ENCODE measurements around the gene INTU.

DNA sequence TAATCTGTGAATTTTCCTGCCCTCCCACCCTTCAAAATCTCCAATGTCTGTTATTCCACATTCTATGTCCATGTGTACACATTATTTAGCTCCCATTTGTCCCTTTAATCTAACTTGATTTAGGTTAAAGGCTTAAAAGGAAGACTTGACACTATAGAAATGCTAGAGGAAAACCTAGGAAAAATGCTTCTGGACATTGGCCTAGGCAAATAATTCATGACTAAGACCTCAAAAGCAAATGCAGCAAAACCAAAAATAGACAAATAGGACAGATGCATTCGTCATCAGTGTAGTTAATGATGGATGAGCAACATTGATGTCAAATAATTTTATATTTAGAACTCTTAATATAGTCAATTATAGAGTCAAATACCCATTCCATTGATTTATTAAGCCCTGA lies 36.9 kb downstream of the INTU start:
- TF ChIP-seq, protein P1, sequence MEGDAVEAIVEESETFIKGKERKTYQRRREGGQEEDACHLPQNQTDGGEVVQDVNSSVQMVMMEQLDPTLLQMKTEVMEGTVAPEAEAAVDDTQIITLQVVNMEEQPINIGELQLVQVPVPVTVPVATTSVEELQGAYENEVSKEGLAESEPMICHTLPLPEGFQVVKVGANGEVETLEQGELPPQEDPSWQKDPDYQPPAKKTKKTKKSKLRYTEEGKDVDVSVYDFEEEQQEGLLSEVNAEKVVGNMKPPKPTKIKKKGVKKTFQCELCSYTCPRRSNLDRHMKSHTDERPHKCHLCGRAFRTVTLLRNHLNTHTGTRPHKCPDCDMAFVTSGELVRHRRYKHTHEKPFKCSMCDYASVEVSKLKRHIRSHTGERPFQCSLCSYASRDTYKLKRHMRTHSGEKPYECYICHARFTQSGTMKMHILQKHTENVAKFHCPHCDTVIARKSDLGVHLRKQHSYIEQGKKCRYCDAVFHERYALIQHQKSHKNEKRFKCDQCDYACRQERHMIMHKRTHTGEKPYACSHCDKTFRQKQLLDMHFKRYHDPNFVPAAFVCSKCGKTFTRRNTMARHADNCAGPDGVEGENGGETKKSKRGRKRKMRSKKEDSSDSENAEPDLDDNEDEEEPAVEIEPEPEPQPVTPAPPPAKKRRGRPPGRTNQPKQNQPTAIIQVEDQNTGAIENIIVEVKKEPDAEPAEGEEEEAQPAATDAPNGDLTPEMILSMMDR (IDR thresholded peaks at IDR 0.05), result no peak
- TF ChIP-seq POLR2A (IDR thresholded peaks at IDR 0.05), result no peak

All from adrenal gland (tissue), 5 donors.